Measurements from ENCODE around the gene ACVR2B.

DNA sequence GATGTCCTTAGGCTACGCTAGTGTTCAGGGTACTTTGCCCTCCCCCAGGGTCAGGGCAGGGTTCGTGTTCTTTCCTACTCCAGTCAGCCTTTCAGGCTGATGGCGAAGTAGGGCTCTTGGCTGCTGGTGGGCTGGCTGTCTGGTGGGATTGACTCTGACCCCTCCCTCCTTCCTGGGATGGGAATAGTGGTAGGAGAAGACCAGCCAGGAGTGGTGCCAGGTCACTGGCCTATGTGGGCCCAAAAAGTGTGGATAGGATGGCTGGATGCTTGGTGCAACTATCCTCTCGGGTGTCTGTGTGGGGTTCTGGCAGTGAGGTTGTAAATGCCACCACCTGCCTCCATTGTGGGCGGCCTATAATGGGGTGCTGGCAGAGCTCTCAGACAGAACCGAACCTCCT lies 22.0 kb downstream of the ACVR2B start:
- TF ChIP-seq, protein P1, sequence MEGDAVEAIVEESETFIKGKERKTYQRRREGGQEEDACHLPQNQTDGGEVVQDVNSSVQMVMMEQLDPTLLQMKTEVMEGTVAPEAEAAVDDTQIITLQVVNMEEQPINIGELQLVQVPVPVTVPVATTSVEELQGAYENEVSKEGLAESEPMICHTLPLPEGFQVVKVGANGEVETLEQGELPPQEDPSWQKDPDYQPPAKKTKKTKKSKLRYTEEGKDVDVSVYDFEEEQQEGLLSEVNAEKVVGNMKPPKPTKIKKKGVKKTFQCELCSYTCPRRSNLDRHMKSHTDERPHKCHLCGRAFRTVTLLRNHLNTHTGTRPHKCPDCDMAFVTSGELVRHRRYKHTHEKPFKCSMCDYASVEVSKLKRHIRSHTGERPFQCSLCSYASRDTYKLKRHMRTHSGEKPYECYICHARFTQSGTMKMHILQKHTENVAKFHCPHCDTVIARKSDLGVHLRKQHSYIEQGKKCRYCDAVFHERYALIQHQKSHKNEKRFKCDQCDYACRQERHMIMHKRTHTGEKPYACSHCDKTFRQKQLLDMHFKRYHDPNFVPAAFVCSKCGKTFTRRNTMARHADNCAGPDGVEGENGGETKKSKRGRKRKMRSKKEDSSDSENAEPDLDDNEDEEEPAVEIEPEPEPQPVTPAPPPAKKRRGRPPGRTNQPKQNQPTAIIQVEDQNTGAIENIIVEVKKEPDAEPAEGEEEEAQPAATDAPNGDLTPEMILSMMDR (conservative IDR thresholded peaks at IDR 0.05 in 1 of 2, IDR thresholded peaks at IDR 0.05 in 1 of 2; ENCODE audit: extremely low read depth in 1 of 2, insufficient read depth in 1 of 2, low read depth in 1 of 2, low read length in 2 of 2): no peak
- TF ChIP-seq EZH2 (IDR thresholded peaks at IDR 0.05; ENCODE audit: borderline replicate concordance, low read length): no peak

Measured in mammary epithelial cell (primary cell).